Activated naive CD8-positive, alpha-beta T cell treated with anti-CD3 and anti-CD28 coated beads for 36 hours (primary cell): ENCODE results near the gene PSORS1C1. TPM values are rescaled to one million over a fixed set of nuclear protein-coding genes. Genes with fewer than 3 reads are reported as not detected.

ENCODE experiments used
- DNase-seq: peaks from one replicate; pipeline ENCODE4 v3.0.0; 2021
- H3K27ac Mint-ChIP-seq: one replicate; pipeline ENCODE4 v1.8.0; 2022; ENCODE audit warnings: mild to moderate bottlenecking, moderate library complexity, mixed read lengths
- H3K27me3 Mint-ChIP-seq: one replicate; pipeline ENCODE4 v1.8.0; 2022; ENCODE audit warnings: mild to moderate bottlenecking, mixed read lengths
- H3K36me3 Mint-ChIP-seq: one replicate; pipeline ENCODE4 v1.8.0; 2021; ENCODE audit warnings: mild to moderate bottlenecking, mixed read lengths
- H3K4me1 Mint-ChIP-seq: one replicate; pipeline ENCODE4 v1.8.0; 2021; ENCODE audit warnings: mixed read lengths
- H3K4me3 Mint-ChIP-seq: one replicate; pipeline ENCODE4 v1.8.0; 2022; ENCODE audit warnings: mild to moderate bottlenecking, moderate library complexity, mixed read lengths
- H3K9me3 Mint-ChIP-seq: one replicate; pipeline ENCODE4 v1.8.0; 2022; ENCODE audit warnings: mixed read lengths
- total RNA-seq, 2 experiments: library from RNA; stranded (reverse); gene quantifications; one replicate each; pipeline ENCODE4 v1.2.3, GENCODE V29; 2021

PSORS1C1 gene
- total RNA-seq, 2 experiments from 2014 or later: 0.19 TPM; not detected in 1

DNA sequence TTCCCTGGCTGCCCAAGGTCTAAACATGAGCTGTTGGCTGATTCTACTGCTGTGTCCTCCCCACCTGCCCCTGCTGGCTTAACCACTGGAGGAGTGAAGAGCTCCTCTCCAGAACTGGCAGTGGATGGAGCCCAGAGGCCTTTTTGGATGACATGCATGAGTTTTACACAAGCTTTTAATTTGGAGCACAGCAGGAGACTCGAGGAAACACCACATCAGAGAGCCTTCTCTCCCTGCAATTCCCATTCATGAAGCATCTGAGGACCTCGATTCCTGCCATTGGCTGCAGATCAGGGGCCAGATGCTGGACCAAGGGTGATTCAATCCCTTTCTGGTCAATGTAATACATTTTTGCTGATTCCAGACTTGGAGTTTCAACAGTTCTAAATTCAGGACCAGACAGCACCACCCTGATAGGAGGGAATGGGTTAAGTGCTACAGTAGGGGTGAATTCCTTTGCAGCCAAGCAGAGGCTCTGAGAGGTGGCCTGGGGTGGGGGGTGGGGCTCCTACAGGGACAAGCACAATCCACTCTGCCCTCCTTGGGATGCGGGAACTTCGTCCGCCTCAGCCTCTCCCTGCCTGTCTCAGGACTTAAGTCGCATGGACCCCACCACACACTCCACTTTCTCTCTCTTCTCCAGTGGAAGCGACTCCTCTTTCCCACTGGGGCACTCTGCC is 599 bp upstream of the PSORS1C1 start:
- Mint-ChIP-seq H3K4me3 (no peak overlapping the region), H3K27me3 (no peaks in the 10 kb centered on the region), H3K36me3 (no peaks in the 10 kb centered on the region), H3K27ac (no peak overlapping the region), H3K9me3 (no peaks in the 10 kb centered on the region), H3K4me1 (peaks cover 2% of the 10 kb centered on the region)
- DNase-seq: no peak

GRCh38 chr6:31114970-31115849 is 610 bp downstream of the PSORS1C1 start:
- no peaks in the 10 kb centered on the region for H3K36me3 Mint-ChIP-seq
- H3K4me1 Mint-ChIP-seq: peaks cover 2% of the 10 kb centered on the region
- DNase-seq: no peak
- no peak overlapping the region for H3K4me3 Mint-ChIP-seq
- no peaks in the 10 kb centered on the region for H3K9me3 Mint-ChIP-seq
- no peaks in the 10 kb centered on the region for H3K27me3 Mint-ChIP-seq
- H3K27ac Mint-ChIP-seq: no peak overlapping the region

DNA sequence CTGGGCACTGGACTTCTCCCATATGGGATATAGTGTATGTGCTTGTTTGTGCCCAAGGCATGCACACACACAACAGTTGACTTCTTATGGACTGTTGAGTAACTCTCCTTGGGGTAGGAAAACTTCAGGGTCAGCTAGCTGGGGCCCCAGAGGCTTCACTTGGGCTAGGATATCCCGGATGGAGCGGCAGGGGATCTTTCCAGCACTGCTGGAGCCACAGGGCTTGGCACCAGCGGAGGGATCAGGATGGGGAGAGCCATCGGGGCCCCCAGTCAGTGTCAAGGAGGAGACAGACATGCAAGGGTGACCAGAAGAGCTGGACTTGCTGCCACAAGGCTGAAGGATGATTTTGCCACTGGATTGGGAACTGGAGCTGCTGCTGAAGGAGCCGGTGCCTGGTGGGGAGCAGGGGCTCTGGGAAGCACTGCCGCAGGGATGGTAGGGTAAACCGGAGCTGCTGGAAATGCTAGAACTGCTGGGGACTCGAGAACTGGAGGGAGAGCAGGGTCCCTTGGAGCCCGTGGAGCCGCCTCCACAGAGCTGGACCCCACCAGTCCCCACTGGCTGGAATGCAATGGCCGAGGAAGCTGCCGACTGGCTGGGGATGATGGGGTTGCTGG is 1.5 kb downstream of the PSORS1C1 start:
- H3K4me3 Mint-ChIP-seq: no peak overlapping the region
- H3K27me3 Mint-ChIP-seq: no peaks in the 10 kb centered on the region
- no peak overlapping the region for H3K27ac Mint-ChIP-seq
- H3K9me3 Mint-ChIP-seq: no peaks in the 10 kb centered on the region
- peaks cover 2% of the 10 kb centered on the region for H3K4me1 Mint-ChIP-seq
- DNase-seq: no peak
- no peaks in the 10 kb centered on the region for H3K36me3 Mint-ChIP-seq

GRCh38 chr6:31116661-31117385 is 2.2 kb downstream of the PSORS1C1 start:
- Mint-ChIP-seq H3K4me1 (peaks cover 2% of the 10 kb centered on the region), H3K36me3 (no peaks in the 10 kb centered on the region), H3K4me3 (no peak overlapping the region), H3K27me3 (no peaks in the 10 kb centered on the region), H3K27ac (no peak overlapping the region), H3K9me3 (no peaks in the 10 kb centered on the region)
- DNase-seq: no peak

DNA sequence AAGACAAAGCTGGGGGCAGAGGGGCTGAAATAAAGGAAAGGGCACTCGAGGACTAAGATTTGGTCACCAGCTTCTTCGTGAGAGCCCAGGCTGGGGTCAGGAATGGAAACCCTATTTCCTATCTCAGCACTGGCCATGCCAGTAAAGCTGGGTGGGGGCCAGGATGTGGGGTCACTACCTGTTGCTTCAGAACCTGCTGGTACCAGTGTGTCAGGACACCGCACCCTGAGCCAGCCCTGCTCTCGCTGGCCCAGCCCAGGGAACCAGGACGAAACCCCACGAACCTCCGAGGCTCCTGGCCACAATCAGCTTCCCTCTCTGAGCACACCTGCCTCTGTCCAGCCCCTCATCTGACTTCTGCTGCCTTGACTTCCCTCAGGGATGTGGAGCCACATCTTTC is 3.6 kb downstream of the PSORS1C1 start:
- H3K4me1 Mint-ChIP-seq: peaks cover 2% of the 10 kb centered on the region
- H3K4me3 Mint-ChIP-seq: no peak overlapping the region
- H3K27me3 Mint-ChIP-seq: no peaks in the 10 kb centered on the region
- no peak overlapping the region for H3K27ac Mint-ChIP-seq
- no peaks in the 10 kb centered on the region for H3K36me3 Mint-ChIP-seq
- no peaks in the 10 kb centered on the region for H3K9me3 Mint-ChIP-seq
- DNase-seq: no peak

- H3K27ac Mint-ChIP-seq: no peak within 1 kb of the TSS
- no peaks in the 10 kb centered on the region for H3K27me3 Mint-ChIP-seq
- no peak within 1 kb of the TSS for H3K4me3 Mint-ChIP-seq
- H3K36me3 Mint-ChIP-seq: no peaks in the 10 kb centered on the region
- H3K4me1 Mint-ChIP-seq: no peaks in the 10 kb centered on the region
- H3K9me3 Mint-ChIP-seq: no peaks in the 10 kb centered on the region
- no peak for DNase-seq
These were observed 5.7 kb downstream of the PSORS1C1 start, which contains the start of gene CDSN for GRCh38 chr6:31120151-31120915. Gene CDSN (minus strand): TSS chr6:31120446. CDS start chr6:31120419, 27 bp downstream.

DNA sequence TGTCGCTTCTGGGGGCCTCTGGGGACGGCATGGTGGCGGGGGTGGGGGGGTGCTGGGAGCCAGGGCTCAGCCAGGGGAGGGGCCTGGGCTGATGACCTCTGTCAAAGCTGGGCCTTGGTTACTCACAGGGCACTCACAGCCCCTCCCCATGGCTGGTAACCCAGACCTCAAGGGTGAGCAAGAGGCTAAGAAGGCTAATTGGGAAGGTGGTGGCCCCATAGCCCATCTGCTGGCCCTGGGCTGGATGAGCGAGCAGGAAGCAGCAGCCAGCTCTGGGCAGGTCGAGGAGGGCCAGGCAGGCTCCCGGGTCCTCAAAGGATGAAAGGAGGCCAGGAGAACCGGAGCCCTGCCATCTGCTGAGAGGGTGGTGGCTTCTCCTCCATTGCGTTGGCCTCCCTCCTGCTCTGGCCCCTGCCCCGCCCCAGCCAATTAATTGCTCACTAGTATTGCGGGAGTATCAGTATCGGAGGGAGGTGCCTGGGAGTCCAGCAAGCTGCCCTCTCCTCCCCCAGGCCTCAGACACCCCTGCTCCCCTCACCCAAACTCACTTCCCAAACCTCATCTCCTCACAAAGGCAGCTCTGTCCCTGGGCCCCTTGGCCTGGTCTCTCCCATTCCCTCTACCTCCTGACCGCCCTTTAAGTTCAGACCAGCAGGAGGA is 6.7 kb downstream of the PSORS1C1 start:
- no peaks in the 10 kb centered on the region for H3K27me3 Mint-ChIP-seq
- DNase-seq: no peak
- no peaks in the 10 kb centered on the region for H3K36me3 Mint-ChIP-seq
- H3K4me1 Mint-ChIP-seq: no peaks in the 10 kb centered on the region
- no peaks in the 10 kb centered on the region for H3K9me3 Mint-ChIP-seq
- H3K27ac Mint-ChIP-seq: no peak overlapping the region
- no peak overlapping the region for H3K4me3 Mint-ChIP-seq

DNA sequence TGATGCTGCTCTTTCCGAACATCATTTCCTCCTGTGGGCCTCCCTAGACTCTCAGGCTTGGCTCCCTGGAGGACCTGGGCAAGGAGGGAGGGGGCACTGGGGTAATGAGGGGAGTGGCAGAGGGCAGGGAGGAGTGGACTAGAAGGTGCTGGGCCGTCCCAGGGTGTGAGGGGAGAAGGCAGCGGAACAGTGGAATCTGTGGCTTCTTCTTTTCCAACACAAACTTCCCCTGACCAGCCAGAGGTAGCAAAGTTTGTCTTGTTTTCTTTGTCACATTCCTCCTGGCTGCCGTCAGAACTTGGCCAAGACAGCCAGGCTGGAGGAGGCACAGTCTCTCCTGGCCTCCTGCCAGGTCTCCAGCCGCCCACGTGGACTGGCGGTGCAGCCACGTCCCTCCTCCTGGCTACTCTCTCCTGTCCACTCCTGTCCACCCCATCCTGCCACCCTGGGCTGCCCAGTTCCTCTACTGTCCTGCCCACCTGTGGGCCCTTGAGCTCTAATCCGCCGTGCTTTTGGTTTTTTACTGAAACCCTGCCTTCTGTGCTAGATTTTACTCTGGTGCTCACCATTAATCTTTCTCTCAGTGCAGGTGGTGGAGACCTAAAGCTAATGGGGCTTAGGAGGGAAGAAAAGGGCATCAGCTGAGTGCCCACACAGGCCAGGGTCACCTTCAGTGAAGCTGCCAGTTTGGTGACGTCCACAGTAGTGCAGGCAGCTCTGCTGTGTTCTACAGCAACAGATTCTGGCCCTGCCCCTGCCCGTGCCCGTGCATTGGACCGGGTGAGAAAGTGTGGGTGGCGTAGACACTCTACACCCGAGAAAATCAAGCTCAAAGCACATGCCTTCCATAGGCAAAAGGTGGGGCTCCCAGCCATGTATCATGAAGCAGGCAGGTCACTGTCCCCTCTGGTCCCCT is 8.4 kb downstream of the PSORS1C1 start:
- Mint-ChIP-seq H3K4me1 (peaks cover 3% of the 10 kb centered on the region), H3K27me3 (peaks cover 2% of the 10 kb centered on the region), H3K36me3 (no peaks in the 10 kb centered on the region), H3K4me3 (no peak overlapping the region), H3K9me3 (no peaks in the 10 kb centered on the region), H3K27ac (no peak overlapping the region)
- DNase-seq: no peak

- peaks cover 5% of the 10 kb centered on the region for H3K4me1 Mint-ChIP-seq
- H3K36me3 Mint-ChIP-seq: no peaks in the 10 kb centered on the region
- no peak overlapping the region for H3K4me3 Mint-ChIP-seq
- no peaks in the 10 kb centered on the region for H3K9me3 Mint-ChIP-seq
- no peak overlapping the region for H3K27ac Mint-ChIP-seq
- H3K27me3 Mint-ChIP-seq: peaks cover 13% of the 10 kb centered on the region
- DNase-seq: no peak
These were observed 10.6 kb downstream of the PSORS1C1 start for GRCh38 chr6:31125162-31125561.

GRCh38 chr6:31125586-31126363 is 11.2 kb downstream of the PSORS1C1 start:
- Mint-ChIP-seq H3K4me3 (no peak overlapping the region), H3K27me3 (peaks cover 13% of the 10 kb centered on the region), H3K36me3 (no peaks in the 10 kb centered on the region), H3K9me3 (no peaks in the 10 kb centered on the region), H3K27ac (no peak overlapping the region), H3K4me1 (peaks cover 5% of the 10 kb centered on the region)
- no peak for DNase-seq

DNA sequence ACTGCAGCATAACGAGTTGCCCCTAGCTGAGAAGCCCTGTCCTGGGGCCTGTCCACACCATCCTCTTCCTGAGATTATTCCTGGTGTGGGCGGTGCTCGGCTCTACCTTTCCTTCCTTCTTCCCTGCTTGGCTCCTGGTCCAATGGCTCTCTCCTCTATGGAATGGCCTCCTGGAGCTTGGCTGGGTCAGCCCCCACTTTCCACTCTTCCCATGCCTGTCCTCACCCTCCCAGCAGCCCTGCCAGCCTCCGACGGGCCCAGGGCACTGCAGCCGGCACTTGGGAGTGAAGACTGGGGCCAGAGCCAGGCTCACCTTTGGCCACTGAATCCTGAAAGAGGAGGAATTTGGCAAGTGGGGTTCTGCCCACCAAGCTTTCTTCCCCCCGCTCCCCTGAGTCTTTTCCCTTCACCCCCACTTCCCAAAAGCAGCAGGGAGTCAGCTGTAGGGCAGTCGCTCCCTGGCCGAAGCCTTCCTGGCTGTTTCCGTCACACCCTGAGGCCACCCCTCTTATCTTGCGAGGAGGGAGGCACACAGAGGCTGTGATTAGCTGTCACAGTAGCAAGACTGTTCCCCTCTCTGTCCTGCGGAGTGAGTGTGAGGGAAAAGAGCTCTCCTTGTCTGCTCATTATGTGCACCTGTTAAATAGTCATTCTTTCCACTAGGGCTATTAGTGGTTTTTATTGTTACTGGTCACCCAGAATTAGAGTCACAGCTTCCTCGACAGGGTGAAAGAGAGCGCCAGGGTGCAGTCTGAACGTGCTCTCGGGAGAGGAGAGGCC is 12.0 kb downstream of the PSORS1C1 start:
- DNase-seq: no peak
- no peak overlapping the region for H3K4me3 Mint-ChIP-seq
- no peak overlapping the region for H3K27ac Mint-ChIP-seq
- H3K27me3 Mint-ChIP-seq: peaks cover 13% of the 10 kb centered on the region
- peaks cover 5% of the 10 kb centered on the region for H3K4me1 Mint-ChIP-seq
- no peaks in the 10 kb centered on the region for H3K36me3 Mint-ChIP-seq
- H3K9me3 Mint-ChIP-seq: no peaks in the 10 kb centered on the region

- Mint-ChIP-seq H3K27me3 (peaks cover 13% of the 10 kb centered on the region), H3K4me1 (peaks cover 5% of the 10 kb centered on the region), H3K9me3 (no peaks in the 10 kb centered on the region), H3K36me3 (no peaks in the 10 kb centered on the region), H3K4me3 (no peak overlapping the region), H3K27ac (no peak overlapping the region)
- peak; percentile 62 for DNase-seq
These were observed 13.6 kb downstream of the PSORS1C1 start for GRCh38 chr6:31128093-31128676.
